ENCODE data around the gene ERFE. TPM values are rescaled to one million over a fixed set of nuclear protein-coding genes. Genes with fewer than 3 reads are reported as not detected.

ERFE gene
- total RNA-seq, 2 donors from 2014 or later, result 7.7 TPM; not detected in 1

DNA sequence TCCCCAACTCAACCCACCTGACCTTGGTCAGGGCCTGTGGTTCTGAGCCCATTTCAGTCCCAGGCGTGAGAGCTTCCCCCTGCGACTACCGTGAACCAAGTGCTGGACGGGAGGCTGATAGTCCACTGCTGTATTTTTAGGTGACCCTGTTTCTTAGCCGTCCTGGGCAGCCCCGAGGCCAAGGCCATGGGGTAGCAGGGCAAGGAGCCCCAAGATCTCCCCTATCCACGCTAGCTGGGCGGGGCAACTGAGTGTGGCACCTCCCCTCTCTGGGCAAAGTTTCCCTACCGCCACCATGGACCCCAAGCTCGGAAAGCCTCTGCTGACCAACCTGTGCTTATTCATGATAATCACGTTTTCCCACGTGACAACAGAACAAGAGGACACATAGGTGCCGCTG is 20.9 kb upstream of the ERFE start:
- H3K27ac ChIP-seq, result no peak overlapping the region
- intact Hi-C loops (cut with DNase I), result no loop called here
- WGBS, result 91% methylated on average over 13 of the region's 13 CpGs

DNA sequence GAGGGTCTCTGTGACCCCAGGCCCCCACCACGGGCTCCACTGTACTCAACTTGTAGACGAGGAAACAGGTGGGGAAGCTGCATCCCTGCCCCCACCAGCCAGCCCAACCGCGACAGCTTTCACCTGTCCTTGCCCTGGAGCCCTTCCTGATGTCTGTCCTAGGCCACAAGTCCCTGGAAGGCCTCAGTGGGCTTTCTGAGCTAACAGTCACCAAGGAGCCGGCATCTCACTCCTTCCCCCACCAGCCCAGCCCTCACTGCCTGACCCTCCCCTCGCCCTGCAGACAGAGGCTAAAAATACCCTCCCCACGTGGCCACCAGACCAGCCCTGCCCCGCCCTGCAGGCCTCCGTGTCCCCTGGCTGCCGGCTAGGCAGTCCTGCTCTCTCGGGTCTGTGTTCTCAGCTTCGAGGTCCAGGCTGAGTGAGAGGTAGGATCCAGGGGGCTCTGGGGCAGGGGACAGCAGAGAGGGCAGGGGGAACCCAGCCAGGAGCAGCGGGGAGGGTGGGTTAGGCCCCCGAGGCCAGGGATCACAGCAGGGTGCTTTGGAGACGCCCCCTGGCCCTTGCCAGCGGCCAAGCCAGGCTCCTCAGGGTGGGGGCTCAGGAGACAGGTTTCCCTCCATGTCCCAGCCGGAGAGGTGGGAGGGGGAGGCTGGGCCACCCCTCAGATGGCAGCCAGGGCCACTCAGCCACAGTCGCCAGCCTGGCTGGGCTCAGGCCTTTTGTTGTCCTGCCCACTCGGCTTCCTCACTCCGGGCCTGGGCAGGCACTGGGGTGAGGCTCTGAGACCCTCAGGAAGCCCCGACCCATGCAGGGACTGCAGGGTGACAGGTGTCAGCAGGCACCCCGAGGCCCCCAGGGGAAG is 20.2 kb upstream of the ERFE start, which contains the start of gene KLHL30:
KLHL30 (plus strand) TSS at position 338 of the 865 bp plus-strand sequence. CDS start 2,087 bp downstream, outside the sequence.
- no peaks in the 10 kb centered on the region for H3K9me3 ChIP-seq
- WGBS, result 68% methylated on average over 19 of the region's 22 CpGs
- intact Hi-C loops (cut with DNase I), result no loop called here
- H3K27ac ChIP-seq, result no peak within 1 kb of the TSS
- H3K27me3 ChIP-seq (replicated peaks; ENCODE audit: insufficient read depth), result no peaks in the 10 kb centered on the region
- no peaks in the 10 kb centered on the region for H3K4me1 ChIP-seq (replicated peaks)
- no peak for DNase-seq (ENCODE audit: low spot score)
- H3K36me3 ChIP-seq, result no peaks in the 10 kb centered on the region
- TF ChIP-seq, protein P1, sequence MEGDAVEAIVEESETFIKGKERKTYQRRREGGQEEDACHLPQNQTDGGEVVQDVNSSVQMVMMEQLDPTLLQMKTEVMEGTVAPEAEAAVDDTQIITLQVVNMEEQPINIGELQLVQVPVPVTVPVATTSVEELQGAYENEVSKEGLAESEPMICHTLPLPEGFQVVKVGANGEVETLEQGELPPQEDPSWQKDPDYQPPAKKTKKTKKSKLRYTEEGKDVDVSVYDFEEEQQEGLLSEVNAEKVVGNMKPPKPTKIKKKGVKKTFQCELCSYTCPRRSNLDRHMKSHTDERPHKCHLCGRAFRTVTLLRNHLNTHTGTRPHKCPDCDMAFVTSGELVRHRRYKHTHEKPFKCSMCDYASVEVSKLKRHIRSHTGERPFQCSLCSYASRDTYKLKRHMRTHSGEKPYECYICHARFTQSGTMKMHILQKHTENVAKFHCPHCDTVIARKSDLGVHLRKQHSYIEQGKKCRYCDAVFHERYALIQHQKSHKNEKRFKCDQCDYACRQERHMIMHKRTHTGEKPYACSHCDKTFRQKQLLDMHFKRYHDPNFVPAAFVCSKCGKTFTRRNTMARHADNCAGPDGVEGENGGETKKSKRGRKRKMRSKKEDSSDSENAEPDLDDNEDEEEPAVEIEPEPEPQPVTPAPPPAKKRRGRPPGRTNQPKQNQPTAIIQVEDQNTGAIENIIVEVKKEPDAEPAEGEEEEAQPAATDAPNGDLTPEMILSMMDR (IDR thresholded peaks at IDR 0.05), result no peak
- no peak within 1 kb of the TSS for H3K4me3 ChIP-seq

More for the DNA sequence above, 20.9 kb upstream of the ERFE start:
- TF ChIP-seq, protein P1 (IDR thresholded peaks at IDR 0.05), result no peak
- TF ChIP-seq POLR2A (IDR thresholded peaks at IDR 0.05), result no peak
- TF ChIP-seq POLR2AphosphoS5 (IDR thresholded peaks at IDR 0.05), result no peak
- no peak for DNase-seq (ENCODE audit: low spot score)
- Histone ChIP-seq H3K4me3 (no peak overlapping the region), H3K4me1 (replicated peaks) (no peaks in the 10 kb centered on the region), H3K9me3 (no peaks in the 10 kb centered on the region), H3K27me3 (replicated peaks; ENCODE audit: insufficient read depth) (no peaks in the 10 kb centered on the region), H3K36me3 (no peaks in the 10 kb centered on the region)

DNA sequence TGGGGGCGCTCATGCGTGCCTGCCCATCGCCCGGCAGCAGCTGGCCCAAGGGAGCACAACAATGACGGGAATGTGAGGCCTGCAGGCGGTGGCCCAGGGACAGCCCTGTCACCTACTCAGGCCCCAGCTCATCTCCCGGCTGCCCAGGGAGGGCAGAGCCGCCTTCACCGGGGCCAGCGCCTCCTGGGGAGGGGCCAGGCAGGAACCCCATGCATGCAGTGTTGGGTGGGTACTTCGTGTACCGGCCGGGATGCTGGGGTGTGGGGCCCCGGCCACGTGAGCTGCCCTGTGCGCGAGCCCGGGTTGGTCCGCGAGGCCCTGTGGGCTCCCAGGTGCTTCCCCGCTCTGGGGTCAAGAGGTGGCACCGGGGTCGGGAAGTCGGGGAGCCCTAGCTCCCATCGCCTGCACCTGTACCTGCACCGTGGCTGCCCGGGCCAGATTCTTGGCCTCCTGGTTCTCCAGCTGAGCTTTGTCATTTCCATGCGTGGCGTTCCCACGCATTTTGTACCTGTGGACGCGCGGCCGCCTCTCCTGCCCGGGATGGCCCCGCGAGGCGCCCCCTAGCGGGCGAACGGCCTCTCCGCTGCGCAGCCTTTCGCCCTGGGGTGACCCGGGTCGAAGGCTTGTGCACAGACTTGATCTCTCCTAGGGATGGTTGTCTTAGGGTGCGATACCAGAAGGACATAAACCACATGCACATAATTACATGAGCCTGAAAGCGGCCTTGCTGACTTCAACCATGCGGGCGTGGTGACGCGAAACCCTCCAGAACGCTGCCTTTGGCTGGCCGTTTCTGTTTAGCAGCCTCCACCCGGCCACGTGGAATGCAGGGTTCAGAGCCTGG is 19.4 kb upstream of the ERFE start:
- DNase-seq (ENCODE audit: low spot score), result no peak
- no peak overlapping the region for H3K27ac ChIP-seq
- no peaks in the 10 kb centered on the region for H3K27me3 ChIP-seq (replicated peaks; ENCODE audit: insufficient read depth)
- WGBS, result 70% methylated on average over 47 of the region's 56 CpGs
- intact Hi-C loops (cut with DNase I), result no loop called here
- no peak for TF ChIP-seq POLR2AphosphoS5 (IDR thresholded peaks at IDR 0.05)
- TF ChIP-seq, protein P1 (IDR thresholded peaks at IDR 0.05), result peak in 2 of 4 experiments; percentile 9 to 17
- no peaks in the 10 kb centered on the region for H3K4me1 ChIP-seq (replicated peaks)
- no peak overlapping the region for H3K4me3 ChIP-seq
- no peaks in the 10 kb centered on the region for H3K9me3 ChIP-seq
- no peaks in the 10 kb centered on the region for H3K36me3 ChIP-seq

DNA sequence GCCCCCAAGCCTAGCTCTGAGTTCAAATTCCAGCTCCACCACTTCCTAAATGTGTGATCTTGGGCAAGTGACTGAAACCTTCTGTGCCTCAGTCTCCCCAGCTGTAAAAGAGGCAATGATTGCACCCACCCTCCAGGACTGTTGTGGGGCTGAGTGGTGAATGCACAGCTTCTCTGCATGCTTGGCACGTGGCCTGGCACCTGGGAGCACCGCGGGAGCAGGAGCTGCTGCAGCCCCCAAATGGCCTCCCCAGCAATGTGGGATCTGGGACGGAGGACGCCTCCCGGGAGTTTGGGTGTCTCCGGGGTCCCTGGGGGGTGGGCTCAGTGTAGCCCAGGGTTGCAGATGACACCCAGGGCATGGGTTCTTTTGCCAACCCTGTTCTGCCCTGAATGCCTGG is 18.7 kb upstream of the ERFE start:
- Histone ChIP-seq H3K27me3 (replicated peaks; ENCODE audit: insufficient read depth) (no peaks in the 10 kb centered on the region), H3K4me1 (replicated peaks) (no peaks in the 10 kb centered on the region), H3K27ac (no peak overlapping the region), H3K4me3 (no peak overlapping the region), H3K9me3 (no peaks in the 10 kb centered on the region), H3K36me3 (no peaks in the 10 kb centered on the region)
- intact Hi-C loops (cut with DNase I), result no loop called here
- DNase-seq (ENCODE audit: low spot score), result no peak
- TF ChIP-seq POLR2AphosphoS5 (IDR thresholded peaks at IDR 0.05) (no peak), POLR2A (IDR thresholded peaks at IDR 0.05) (no peak)
- TF ChIP-seq, protein P1 (IDR thresholded peaks at IDR 0.05), result no peak
- 95% methylated on average over 7 of the region's 7 CpGs for WGBS
